BLaER1 treated with 17β-estradiol and CSF1 and Interleukin-3, amounts not matched to agents 10 nM and 100 nM (cell line): ENCODE data around the gene ALAS1.
"Not testable (repeated sequence)": the region's sequence is repeated elsewhere in the genome, so short reads cannot be mapped to it uniquely, and the experiment has no call there.

Experiments
- H3K27ac ChIP-seq, 11 experiments: shearing (Covaris generic); formaldehyde crosslinking; 2 replicates each; pipeline ENCODE4 v1.8.1; 2022
- H3K27me3 ChIP-seq, 11 experiments: shearing (Covaris generic); formaldehyde crosslinking; 2 replicates each; pipeline ENCODE4 v1.8.1; 2022
- H3K36me3 ChIP-seq, 11 experiments: shearing (Covaris generic); formaldehyde crosslinking; 2 replicates each; pipeline ENCODE4 v1.8.1; 2022
- H3K4me1 ChIP-seq, 10 experiments: shearing (Covaris generic); formaldehyde crosslinking; 2 replicates each; pipeline ENCODE4 v1.8.1; 2022
- H3K4me2 ChIP-seq, 11 experiments: shearing (Covaris generic); formaldehyde crosslinking; 2 replicates each; pipeline ENCODE4 v1.8.1; 2022
- H3K4me3 ChIP-seq, 10 experiments: shearing (Covaris generic); formaldehyde crosslinking; 2 replicates each; pipeline ENCODE4 v1.8.1; 2022
- H3K9ac ChIP-seq, 11 experiments: shearing (Covaris generic); formaldehyde crosslinking; 2 replicates each; pipeline ENCODE4 v1.8.1; 2022
- H3K9me3 ChIP-seq, 11 experiments: shearing (Covaris generic); formaldehyde crosslinking; replicated peaks in 1 of 11; 2 replicates each; pipeline ENCODE4 v1.8.1; 2022
- H4K20me1 ChIP-seq, 11 experiments: shearing (Covaris generic); formaldehyde crosslinking; 2 replicates each; pipeline ENCODE4 v1.8.1; 2022
- Cebpa-rat ChIP-seq, 11 experiments: shearing (Covaris generic); IDR thresholded peaks; 2 replicates each; pipeline ENCODE4 v1.8.1; 2022

The ALAS1 gene

DNA sequence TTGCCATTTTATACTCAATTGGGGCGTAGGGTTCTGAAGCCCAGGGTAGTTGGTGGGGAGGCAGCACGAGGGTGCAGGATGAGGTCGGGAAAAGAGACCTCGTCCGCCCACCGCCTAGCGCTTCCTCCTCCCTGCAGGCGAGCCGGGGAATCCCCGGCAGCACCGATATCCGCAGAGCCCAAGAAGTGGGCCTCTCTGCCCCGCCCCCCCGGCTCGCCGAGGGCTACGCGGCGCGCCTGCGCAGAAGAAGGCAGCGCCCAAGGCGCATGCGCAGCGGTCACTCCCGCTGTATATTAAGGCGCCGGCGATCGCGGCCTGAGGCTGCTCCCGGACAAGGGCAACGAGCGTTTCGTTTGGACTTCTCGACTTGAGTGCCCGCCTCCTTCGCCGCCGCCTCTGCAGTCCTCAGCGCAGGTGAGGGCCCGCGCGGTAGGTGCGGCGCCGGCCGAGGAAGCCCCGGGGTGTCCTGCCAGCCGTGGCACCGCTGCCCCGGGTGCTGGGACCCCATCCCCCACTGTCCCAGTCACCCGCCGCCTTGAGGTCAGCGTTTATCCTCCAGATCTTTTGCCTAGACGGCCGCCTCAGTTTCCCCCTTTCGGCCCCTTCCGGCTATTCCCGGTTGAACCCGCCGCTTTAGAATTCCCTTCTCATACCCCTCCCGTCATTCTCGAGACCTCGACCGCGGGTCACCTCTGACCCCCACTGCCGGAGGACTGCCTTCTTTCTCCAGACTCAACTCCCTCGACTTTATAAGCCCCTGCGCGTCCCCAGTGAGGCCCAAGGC lies at the start of gene ALAS1:
Gene ALAS1, plus strand, starts transcription at position 319 of the 784 bp plus-strand sequence. CDS start 1,082 bp downstream, outside the sequence.
- H3K9me3 ChIP-seq: no peaks in the 10 kb centered on the region
- H3K36me3 ChIP-seq: peaks cover 19 to 41% (median 40%) of the 10 kb centered on the region in 11 experiments
- peak within 1 kb of the TSS; percentile 80 to 95 (median 92) for H3K27ac ChIP-seq
- peak within 1 kb of the TSS; percentile 90 to 98 (median 93) for H3K9ac ChIP-seq
- no peaks in the 10 kb centered on the region for H3K27me3 ChIP-seq
- H3K4me2 ChIP-seq: peak within 1 kb of the TSS; percentile 91 to 98 (median 95)
- peaks cover 41 to 87% (median 75%) of the 10 kb centered on the region in 10 experiments for H3K4me1 ChIP-seq
- TF ChIP-seq Cebpa-rat (IDR thresholded peaks at IDR 0.05): no peak
- peak within 1 kb of the TSS; percentile 84 to 100 (median 94) for H3K4me3 ChIP-seq
- peaks cover 0 to 39% (median 13%) of the 10 kb centered on the region in 11 experiments; a peak in 12 of 22 replicates for H4K20me1 ChIP-seq

DNA sequence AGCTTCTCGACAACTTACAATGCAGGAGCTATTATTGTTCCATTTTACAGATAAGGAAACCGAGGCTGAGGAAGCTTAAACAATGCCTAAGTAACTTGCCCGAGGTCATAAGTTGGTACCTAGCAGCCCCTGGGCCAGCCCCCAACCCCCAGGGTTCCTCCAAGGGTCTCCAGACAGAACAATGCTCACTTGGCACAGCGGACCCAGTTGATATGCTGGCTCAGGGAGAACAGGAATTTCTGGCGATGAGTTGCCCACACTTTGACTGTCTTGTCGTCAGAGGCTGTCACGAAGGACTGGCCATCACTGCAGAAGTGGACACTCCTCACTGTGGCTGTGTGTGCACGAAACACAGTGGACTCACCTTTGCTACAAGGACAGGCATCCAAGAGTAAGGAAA lies 48.9 kb upstream of the ALAS1 start:
- Histone ChIP-seq H3K9me3 (no peaks in the 10 kb centered on the region), H4K20me1 (peaks cover 0 to 23% (median under 1%) of the 10 kb centered on the region in 11 experiments; a peak in 7 of 22 replicates), H3K27me3 (no peaks in the 10 kb centered on the region), H3K4me3 (no peak overlapping the region), H3K36me3 (peaks cover 13 to 77% (median 67%) of the 10 kb centered on the region in 11 experiments; a peak in 21 of 22 replicates), H3K27ac (no peak overlapping the region), H3K4me1 (peaks cover 13 to 25% (median 18%) of the 10 kb centered on the region in 10 experiments), H3K9ac (0 out of 22 replicates have a peak overlapping the region, but pooled peaks of 1 of the 11 experiments have one; percentile 25), H3K4me2 (no peak overlapping the region)
- TF ChIP-seq Cebpa-rat (IDR thresholded peaks at IDR 0.05): no peak

DNA sequence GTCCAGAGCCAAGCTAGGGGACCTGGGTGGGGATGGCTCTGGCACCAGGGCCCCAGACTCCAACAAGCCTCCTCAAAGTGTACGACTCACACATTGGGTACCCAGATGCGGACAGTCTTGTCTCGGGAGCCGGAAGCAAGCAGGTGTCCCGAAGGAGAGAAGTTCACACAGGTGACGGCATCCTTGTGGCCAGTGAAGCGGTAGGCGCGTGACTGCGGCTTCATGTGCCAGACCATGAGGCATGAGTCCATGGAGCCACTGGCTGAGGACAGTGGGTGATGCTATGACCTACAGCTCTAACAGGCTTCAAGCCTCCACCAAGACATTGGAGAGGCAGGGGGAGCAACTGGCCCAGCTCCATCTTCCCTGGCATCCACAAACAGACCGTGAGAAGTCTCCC lies 48.2 kb upstream of the ALAS1 start:
- Histone ChIP-seq H3K27ac (no peak overlapping the region), H3K36me3 (peaks cover 13 to 74% (median 64%) of the 10 kb centered on the region in 11 experiments; a peak in 21 of 22 replicates), H3K9ac (peak overlapping the region in 5 of 11 experiments; percentile 4 to 37 (median 33); a peak in 3 of 22 replicates), H4K20me1 (peaks cover 0 to 20% (median 0%) of the 10 kb centered on the region in 11 experiments; a peak in 3 of 22 replicates), H3K4me2 (no peak overlapping the region), H3K4me1 (peaks cover 10 to 20% (median 15%) of the 10 kb centered on the region in 10 experiments), H3K9me3 (no peaks in the 10 kb centered on the region), H3K4me3 (no peak overlapping the region), H3K27me3 (no peaks in the 10 kb centered on the region)
- TF ChIP-seq Cebpa-rat (IDR thresholded peaks at IDR 0.05): no peak

DNA sequence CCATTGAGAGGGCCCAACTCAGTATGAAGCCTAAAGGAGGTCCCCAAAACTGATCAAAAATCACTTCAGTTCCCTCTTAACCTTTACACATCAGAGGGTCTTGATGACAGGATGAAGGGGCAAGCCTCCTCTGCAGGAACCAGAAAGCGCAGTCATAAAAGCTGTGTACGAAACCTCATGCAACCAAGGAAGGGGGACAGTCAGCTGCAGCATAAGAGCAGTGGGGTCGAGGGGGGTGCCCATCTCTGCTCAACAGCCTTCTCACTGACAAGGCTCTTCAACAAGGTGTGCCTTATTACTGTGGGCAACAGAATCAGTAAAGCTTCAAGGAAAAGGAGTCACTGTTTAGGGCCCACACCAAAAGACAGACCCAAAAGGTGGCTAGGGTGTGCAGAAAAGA lies 47.6 kb upstream of the ALAS1 start:
- Histone ChIP-seq H3K4me2 (no peak overlapping the region), H3K4me3 (no peak overlapping the region), H4K20me1 (peaks cover 0 to 14% (median 0%) of the 10 kb centered on the region in 11 experiments; a peak in 3 of 22 replicates), H3K9ac (peak overlapping the region in 5 of 11 experiments; percentile 18 to 51 (median 33); a peak in 6 of 22 replicates), H3K27me3 (no peaks in the 10 kb centered on the region), H3K9me3 (no peaks in the 10 kb centered on the region), H3K36me3 (peaks cover 11 to 67% (median 58%) of the 10 kb centered on the region in 11 experiments; a peak in 21 of 22 replicates), H3K27ac (0 out of 22 replicates have a peak overlapping the region, but pooled peaks of 1 of the 11 experiments have one; percentile 4), H3K4me1 (peaks cover 14 to 25% (median 20%) of the 10 kb centered on the region in 10 experiments)
- TF ChIP-seq Cebpa-rat (IDR thresholded peaks at IDR 0.05): no peak

DNA sequence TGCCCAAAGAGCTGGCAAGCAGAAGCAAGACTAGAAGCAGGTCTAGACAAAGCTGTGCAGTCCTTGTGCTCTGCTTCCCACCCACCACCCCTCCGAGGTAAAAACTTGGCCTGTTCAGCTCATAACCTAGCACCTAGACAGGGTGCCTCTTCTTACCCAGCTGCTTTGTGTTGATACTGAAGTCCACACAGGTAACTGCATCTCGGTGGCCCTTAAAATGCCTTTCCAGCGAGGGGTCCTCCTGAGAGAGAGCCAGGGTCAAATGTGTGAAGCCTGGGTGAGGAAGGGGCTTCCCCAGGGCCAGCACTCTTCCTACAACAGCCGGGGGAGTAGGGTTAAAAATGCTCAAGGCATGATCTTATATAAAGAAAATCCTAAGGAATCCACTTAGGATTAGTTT lies 47.1 kb upstream of the ALAS1 start:
- Histone ChIP-seq H3K9me3 (no peaks in the 10 kb centered on the region), H3K4me2 (no peak overlapping the region), H3K4me1 (peaks cover 16 to 30% (median 24%) of the 10 kb centered on the region in 10 experiments), H3K36me3 (peaks cover 6 to 62% (median 53%) of the 10 kb centered on the region in 11 experiments; a peak in 21 of 22 replicates), H3K9ac (peak overlapping the region in 5 of 11 experiments; percentile 18 to 51 (median 33); a peak in 6 of 22 replicates), H4K20me1 (peaks cover 0 to 9% (median 0%) of the 10 kb centered on the region in 11 experiments; a peak in 3 of 22 replicates), H3K4me3 (no peak overlapping the region), H3K27ac (0 out of 22 replicates have a peak overlapping the region, but pooled peaks of 1 of the 11 experiments have one; percentile 4), H3K27me3 (no peaks in the 10 kb centered on the region)
- no peak for TF ChIP-seq Cebpa-rat (IDR thresholded peaks at IDR 0.05)

DNA sequence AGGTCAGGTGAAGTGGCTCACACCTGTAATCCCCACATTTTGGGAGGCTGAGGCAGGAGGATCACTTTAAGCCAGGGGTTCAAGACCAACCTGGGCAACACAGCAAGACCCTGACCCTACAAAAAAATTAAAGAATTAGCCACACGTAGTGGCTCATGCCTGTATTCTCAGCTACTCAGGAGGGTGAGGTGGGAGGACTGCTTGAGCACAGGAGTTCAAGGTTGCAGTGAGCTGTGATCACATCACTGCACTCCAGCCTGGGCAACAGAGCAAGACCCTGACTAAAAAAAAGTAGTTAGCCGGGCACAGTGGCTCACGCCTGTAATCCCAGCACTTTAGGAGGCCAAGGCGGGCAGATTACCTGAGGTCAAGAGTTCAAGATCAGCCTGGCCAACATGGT lies 46.0 kb upstream of the ALAS1 start:
- H3K4me3 ChIP-seq, H3K27me3 ChIP-seq, H3K9ac ChIP-seq, H3K9me3 ChIP-seq, H3K4me2 ChIP-seq, H4K20me1 ChIP-seq, H3K27ac ChIP-seq: not testable (repeated sequence)
- peaks cover 6 to 51% (median 41%) of the 10 kb centered on the region in 11 experiments; a peak in 21 of 22 replicates for H3K36me3 ChIP-seq
- H3K4me1 ChIP-seq: peaks cover 16 to 30% (median 24%) of the 10 kb centered on the region in 10 experiments

DNA sequence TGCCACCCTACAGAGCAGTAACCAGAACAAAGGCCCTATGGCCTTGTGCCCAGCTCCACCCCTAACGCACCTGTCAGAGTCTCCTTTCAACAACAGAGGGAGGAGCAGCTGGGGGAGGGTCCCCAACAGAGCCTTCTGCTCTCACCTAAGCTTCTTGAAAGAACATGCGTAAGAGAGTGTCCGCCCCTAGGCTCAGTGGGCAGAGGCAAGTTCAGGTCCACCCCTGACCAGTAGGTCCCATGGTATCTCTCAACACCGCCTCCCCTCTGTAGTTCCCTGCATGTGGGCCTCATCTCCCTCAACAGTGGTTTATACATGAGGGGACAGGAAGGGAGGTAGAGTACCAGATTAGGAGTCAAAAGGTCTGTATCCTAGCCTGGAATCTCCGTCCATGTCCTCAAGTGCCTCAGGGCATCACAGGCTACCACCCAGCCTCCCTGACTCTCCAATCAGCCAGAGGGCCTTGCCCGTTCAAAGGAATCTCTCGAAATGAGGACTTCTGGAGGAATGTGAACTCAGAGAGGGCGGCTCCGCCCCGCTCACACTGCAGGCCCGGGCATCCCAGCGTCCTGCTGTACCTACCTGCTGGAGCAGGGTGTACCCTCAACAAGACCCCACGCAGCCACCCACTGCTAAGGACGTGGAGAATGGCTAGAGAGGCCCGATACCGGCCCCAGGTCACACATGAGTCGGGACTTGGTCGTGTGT lies 44.4 kb upstream of the ALAS1 start:
- Histone ChIP-seq H3K36me3 (peaks cover 6 to 36% (median 26%) of the 10 kb centered on the region in 11 experiments; a peak in 21 of 22 replicates), H3K9ac (peak overlapping the region; percentile 82 to 93 (median 89)), H3K9me3 (no peaks in the 10 kb centered on the region), H4K20me1 (0 out of 22 replicates have a peak, but pooled peaks cover 0 to 7% (median 0%) of the 10 kb centered on the region in 11 experiments), H3K27ac (peak overlapping the region; percentile 79 to 95 (median 90); a peak in 21 of 22 replicates), H3K4me2 (peak overlapping the region; percentile 88 to 99 (median 95)), H3K27me3 (no peaks in the 10 kb centered on the region), H3K4me3 (peak overlapping the region; percentile 76 to 87 (median 82)), H3K4me1 (peaks cover 16 to 30% (median 24%) of the 10 kb centered on the region in 10 experiments)
- no peak for TF ChIP-seq Cebpa-rat (IDR thresholded peaks at IDR 0.05)
